GM19240 (cell line): Measurements from ENCODE around the gene SEMA3E.

Experiments
- DNase-seq: peaks from one replicate; pipeline ENCODE4 v3.0.0; 2011; ENCODE audit warnings: low spot score; ENCODE audit not compliant: insufficient read length

Gene SEMA3E

GRCh38 chr7:83640731-83641537 lies 8.0 kb downstream of the SEMA3E start:
- DNase-seq = no peak

- no peak for DNase-seq
These were observed 8.7 kb downstream of the SEMA3E start for GRCh38 chr7:83640240-83640639.

GRCh38 chr7:83633516-83633915 lies 15.4 kb downstream of the SEMA3E start:
- DNase-seq = no peak

- no peak for DNase-seq
These were observed 19.6 kb downstream of the SEMA3E start for GRCh38 chr7:83629117-83629880.

GRCh38 chr7:83617858-83618257 lies 31.1 kb downstream of the SEMA3E start:
- no peak for DNase-seq

GRCh38 chr7:83614112-83614511 lies 34.8 kb downstream of the SEMA3E start:
- DNase-seq = no peak

GRCh38 chr7:83613232-83613631 lies 35.7 kb downstream of the SEMA3E start:
- no peak for DNase-seq

- DNase-seq = no peak
These were observed 37.2 kb downstream of the SEMA3E start for GRCh38 chr7:83611776-83612175.

- no peak for DNase-seq
These were observed 38.2 kb downstream of the SEMA3E start for GRCh38 chr7:83610649-83611304.

- DNase-seq = no peak
These were observed 40.2 kb downstream of the SEMA3E start for GRCh38 chr7:83608716-83609115.

GRCh38 chr7:83603649-83604048 lies 45.3 kb downstream of the SEMA3E start:
- no peak for DNase-seq

- no peak for DNase-seq
These were observed 49.8 kb downstream of the SEMA3E start for GRCh38 chr7:83599131-83599530.

GRCh38 chr7:83593921-83594475 lies 54.9 kb downstream of the SEMA3E start:
- DNase-seq = no peak

GRCh38 chr7:83588602-83589240 lies 60.2 kb downstream of the SEMA3E start:
- no peak for DNase-seq

- DNase-seq = no peak
These were observed 62.7 kb downstream of the SEMA3E start for GRCh38 chr7:83586281-83586680.

- no peak for DNase-seq
These were observed 67.1 kb downstream of the SEMA3E start for GRCh38 chr7:83581667-83582435.

GRCh38 chr7:83579740-83580139 lies 69.2 kb downstream of the SEMA3E start:
- no peak for DNase-seq

GRCh38 chr7:83575436-83575835 lies 73.5 kb downstream of the SEMA3E start:
- no peak for DNase-seq

GRCh38 chr7:83574616-83575015 lies 74.3 kb downstream of the SEMA3E start:
- no peak for DNase-seq

GRCh38 chr7:83562960-83563359 lies 86.0 kb downstream of the SEMA3E start:
- DNase-seq = no peak

- DNase-seq = no peak
These were observed 86.7 kb downstream of the SEMA3E start for GRCh38 chr7:83562289-83562688.
